GM12878 (cell line): ENCODE measurements around the gene NID1.

ENCODE experiments used
- CBFB ChIP-seq: IDR thresholded peaks from 2 replicates; pipeline ENCODE4 v1.6.1; 2016; ENCODE audit warnings: antibody characterized with exemption, low read depth
- IRF5 ChIP-seq: fragments of 450-650 bp; IDR thresholded peaks from 2 replicates; pipeline ENCODE4 v1.6.1; 2017; ENCODE audit warnings: borderline replicate concordance
- KAT2A ChIP-seq: conservative IDR thresholded peaks from 2 replicates; pipeline ENCODE4 v1.6.1; 2011; ENCODE audit warnings: low read depth, low read length; ENCODE audit not compliant: control insufficient read depth
- POLR2A ChIP-seq: IDR thresholded peaks from 2 replicates; pipeline ENCODE4 v1.6.1; 2011; ENCODE audit warnings: low read depth, mild to moderate bottlenecking, low read length
- POLR2AphosphoS5 ChIP-seq: IDR thresholded peaks from 2 replicates; pipeline ENCODE4 v1.6.1; 2011; ENCODE audit warnings: mild to moderate bottlenecking, low read length, inconsistent platforms
- RAD51 ChIP-seq: fragments of 450-650 bp; IDR thresholded peaks from 2 replicates; pipeline ENCODE4 v1.6.1; 2016; ENCODE audit warnings: moderate library complexity, mild to moderate bottlenecking, inconsistent platforms
- RCOR1 ChIP-seq: conservative IDR thresholded peaks from 2 replicates; pipeline ENCODE4 v1.6.1; 2012; ENCODE audit warnings: low read depth, low read length, improper control_type of control experiment
- TAF1 ChIP-seq: IDR thresholded peaks from 2 replicates; pipeline ENCODE4 v1.6.1; 2011; ENCODE audit warnings: mild to moderate bottlenecking, low read depth, low read length, borderline replicate concordance
- YY1 ChIP-seq: IDR thresholded peaks from 2 replicates; pipeline ENCODE4 v1.6.1; 2011; ENCODE audit warnings: low read depth, mild to moderate bottlenecking, low read length
- ZNF622 ChIP-seq: fragments of 450-650 bp; IDR thresholded peaks from 2 replicates; pipeline ENCODE4 v1.6.1; 2017; ENCODE audit warnings: mild to moderate bottlenecking, inconsistent platforms
- TF ChIP-seq, protein P1 (sequence below), 3 experiments: IDR thresholded peaks in 2 of 3; conservative IDR thresholded peaks in 1 of 3; 2 replicates each; pipeline ENCODE4 v1.5.1; 2011; ENCODE audit warnings: low read depth in 3 of 3, low read length in 3 of 3, mild to moderate bottlenecking in 3 of 3, control low read depth in 2 of 3, moderate library complexity in 2 of 3, inconsistent platforms in 1 of 3, mixed read lengths in 1 of 3; ENCODE audit not compliant: control insufficient read depth in 2 of 3, insufficient read depth in 1 of 3; ENCODE audit errors: extremely low read depth in 1 of 3
- TF ChIP-seq, protein P2 (sequence below): IDR thresholded peaks from 2 replicates; pipeline ENCODE4 v1.6.1; 2012; ENCODE audit warnings: low read length, inconsistent platforms

DNA sequence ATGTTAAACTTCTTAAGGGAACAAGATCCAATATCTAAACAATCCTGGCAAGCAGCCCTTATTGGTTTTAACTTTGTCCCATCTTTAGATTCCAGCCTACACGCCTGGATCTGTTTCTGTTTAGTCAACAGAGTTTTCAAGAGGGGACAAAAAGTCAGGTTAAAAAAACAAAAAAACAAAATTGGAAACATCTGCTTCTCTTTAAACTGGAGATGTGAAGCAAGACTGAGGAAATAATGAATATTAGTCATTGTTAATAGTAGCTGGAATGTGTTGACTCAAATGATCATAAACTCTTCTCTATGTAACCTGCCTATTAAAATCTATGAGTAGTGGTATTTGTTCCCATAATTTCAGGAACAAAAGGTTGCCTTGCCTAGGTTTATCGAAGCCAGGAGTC, 55.0 kb downstream of the NID1 start:
- no peak for TF ChIP-seq ZNF622
- TF ChIP-seq POLR2AphosphoS5 = no peak
- no peak for TF ChIP-seq KAT2A
- no peak for TF ChIP-seq POLR2A
- no peak for TF ChIP-seq RCOR1
- TF ChIP-seq, protein P1, sequence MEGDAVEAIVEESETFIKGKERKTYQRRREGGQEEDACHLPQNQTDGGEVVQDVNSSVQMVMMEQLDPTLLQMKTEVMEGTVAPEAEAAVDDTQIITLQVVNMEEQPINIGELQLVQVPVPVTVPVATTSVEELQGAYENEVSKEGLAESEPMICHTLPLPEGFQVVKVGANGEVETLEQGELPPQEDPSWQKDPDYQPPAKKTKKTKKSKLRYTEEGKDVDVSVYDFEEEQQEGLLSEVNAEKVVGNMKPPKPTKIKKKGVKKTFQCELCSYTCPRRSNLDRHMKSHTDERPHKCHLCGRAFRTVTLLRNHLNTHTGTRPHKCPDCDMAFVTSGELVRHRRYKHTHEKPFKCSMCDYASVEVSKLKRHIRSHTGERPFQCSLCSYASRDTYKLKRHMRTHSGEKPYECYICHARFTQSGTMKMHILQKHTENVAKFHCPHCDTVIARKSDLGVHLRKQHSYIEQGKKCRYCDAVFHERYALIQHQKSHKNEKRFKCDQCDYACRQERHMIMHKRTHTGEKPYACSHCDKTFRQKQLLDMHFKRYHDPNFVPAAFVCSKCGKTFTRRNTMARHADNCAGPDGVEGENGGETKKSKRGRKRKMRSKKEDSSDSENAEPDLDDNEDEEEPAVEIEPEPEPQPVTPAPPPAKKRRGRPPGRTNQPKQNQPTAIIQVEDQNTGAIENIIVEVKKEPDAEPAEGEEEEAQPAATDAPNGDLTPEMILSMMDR (IDR thresholded peaks at IDR 0.05 in 2 of 3, conservative IDR thresholded peaks at IDR 0.05 in 1 of 3; ENCODE audit: control insufficient read depth in 2 of 3, extremely low read depth in 1 of 3, insufficient read depth in 1 of 3, low read depth in 3 of 3, low read length in 3 of 3) = no peak
- no peak for TF ChIP-seq TAF1
- no peak for TF ChIP-seq IRF5
- no peak for TF ChIP-seq CBFB
- TF ChIP-seq RAD51 = no peak
- no peak for TF ChIP-seq YY1
- TF ChIP-seq, protein P2, sequence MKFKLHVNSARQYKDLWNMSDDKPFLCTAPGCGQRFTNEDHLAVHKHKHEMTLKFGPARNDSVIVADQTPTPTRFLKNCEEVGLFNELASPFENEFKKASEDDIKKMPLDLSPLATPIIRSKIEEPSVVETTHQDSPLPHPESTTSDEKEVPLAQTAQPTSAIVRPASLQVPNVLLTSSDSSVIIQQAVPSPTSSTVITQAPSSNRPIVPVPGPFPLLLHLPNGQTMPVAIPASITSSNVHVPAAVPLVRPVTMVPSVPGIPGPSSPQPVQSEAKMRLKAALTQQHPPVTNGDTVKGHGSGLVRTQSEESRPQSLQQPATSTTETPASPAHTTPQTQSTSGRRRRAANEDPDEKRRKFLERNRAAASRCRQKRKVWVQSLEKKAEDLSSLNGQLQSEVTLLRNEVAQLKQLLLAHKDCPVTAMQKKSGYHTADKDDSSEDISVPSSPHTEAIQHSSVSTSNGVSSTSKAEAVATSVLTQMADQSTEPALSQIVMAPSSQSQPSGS = no peak
